Effector CD8-positive, alpha-beta T cell (primary cell): ENCODE measurements around the gene ASIC3.

Experiments used
- DNase-seq: peaks from one replicate; lab custom pipeline; 2025; lab: John Stamatoyannopoulos, UW

Gene ASIC3

DNA sequence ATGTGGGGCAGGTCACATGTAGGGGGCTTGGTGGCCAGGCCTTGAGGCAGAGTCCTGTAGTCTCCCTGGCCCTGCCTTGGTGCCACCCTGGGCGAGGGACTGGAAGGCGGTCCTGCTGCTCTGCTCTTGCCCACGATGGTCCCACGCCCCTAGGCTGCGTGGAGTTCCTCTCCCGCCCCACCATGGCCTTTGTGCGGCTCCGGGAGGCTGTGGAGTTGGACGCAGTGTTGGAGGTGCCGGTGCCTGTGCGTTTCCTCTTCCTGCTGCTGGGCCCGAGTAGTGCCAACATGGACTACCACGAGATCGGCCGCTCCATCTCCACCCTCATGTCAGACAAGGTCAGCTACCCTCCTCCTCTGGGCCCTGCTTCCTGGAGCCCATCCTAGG lies 22.2 kb downstream of the ASIC3 start:
- DNase-seq: no peak

DNA sequence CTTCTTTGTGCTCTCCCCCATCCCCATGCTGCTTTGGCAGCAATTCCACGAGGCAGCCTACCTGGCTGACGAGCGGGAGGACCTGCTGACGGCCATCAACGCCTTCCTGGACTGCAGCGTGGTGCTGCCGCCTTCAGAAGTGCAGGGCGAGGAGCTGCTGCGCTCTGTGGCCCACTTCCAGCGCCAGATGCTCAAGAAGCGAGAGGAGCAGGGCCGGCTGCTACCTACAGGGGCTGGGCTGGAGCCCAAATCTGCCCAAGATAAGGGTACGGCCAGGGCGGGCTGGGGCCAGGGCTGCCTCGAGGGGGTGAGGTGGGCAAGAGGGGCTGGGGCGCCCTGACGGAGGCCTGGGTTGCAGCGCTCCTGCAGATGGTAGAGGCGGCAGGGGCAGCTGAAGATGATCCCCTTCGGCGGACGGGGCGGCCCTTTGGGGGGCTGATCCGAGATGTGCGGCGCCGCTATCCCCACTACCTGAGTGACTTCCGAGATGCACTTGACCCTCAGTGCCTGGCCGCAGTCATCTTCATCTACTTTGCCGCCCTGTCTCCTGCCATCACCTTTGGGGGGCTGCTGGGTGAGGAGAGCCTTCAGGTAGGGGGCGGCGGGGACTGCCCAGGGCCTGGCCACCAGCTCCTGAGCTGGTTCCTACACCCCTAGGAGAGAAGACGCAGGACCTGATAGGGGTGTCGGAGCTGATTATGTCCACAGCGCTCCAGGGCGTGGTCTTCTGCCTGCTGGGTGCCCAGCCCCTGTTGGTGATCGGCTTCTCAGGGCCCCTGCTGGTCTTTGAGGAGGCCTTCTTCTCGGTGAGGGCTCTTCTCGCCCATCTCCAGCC lies 22.9 kb downstream of the ASIC3 start:
- DNase-seq: no peak

DNA sequence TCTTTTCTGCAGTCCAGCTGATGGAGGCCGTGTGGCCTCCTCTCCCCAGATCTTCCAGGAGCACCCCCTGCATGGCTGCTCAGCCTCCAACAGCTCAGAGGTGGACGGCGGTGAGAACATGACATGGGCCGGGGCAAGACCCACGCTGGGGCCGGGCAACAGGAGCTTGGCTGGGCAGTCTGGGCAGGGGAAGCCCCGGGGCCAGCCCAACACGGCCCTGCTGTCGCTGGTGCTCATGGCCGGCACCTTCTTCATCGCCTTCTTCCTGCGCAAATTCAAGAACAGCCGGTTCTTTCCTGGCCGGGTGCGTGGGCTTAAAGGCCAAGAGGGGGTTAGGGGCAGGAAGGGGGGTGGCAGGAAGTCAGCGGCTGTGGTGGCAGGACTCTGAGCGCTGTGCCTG lies 25.7 kb downstream of the ASIC3 start:
- DNase-seq: no peak

DNA sequence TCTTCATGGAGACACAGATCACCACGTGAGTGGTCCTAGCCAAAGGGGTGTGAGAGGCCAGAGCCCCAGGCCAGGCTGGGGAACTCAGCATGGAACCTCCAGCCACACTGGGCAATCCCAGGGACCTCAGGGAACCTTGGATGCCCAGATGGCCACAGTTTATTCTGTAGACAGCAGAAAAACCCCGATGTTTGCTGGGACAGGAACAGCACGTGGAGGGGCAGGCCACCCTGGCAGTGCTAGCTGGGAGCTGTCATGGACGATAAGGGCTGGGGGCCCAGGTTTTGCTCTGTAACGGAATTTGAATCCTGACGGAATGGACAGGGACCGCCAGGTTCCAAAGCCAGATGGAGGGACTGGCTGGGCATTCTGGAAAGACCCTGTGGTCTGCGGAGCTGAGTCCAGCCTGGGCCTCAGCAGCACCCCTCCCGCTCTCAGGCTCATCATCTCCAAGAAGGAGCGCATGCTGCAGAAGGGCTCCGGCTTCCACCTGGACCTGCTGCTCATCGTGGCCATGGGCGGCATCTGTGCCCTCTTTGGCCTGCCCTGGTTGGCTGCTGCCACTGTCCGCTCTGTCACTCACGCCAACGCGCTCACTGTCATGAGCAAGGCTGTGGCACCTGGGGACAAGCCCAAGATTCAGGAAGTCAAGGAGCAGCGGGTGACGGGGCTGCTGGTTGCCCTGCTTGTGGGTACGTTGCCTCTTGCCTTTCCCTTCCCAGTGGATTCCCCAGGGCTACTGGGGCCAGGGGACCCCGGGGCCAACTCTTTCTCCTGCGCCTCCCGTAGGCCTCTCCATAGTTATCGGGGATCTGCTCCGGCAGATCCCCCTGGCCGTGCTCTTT lies 26.7 kb downstream of the ASIC3 start:
- DNase-seq: no peak

DNA sequence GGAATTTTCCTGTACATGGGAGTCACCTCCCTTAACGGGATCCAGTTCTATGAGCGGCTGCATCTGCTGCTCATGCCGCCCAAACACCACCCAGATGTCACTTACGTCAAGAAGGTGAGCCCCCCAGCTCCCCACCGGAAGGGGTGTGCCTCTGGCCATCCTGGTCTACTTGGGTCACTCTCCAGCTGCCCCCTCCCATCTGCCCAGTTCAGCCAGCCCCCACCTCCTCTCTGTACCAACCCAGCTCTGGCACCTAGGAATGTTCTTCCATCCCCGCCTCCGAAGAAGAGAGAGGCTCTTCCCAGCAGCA lies 27.3 kb downstream of the ASIC3 start:
- no peak for DNase-seq

DNA sequence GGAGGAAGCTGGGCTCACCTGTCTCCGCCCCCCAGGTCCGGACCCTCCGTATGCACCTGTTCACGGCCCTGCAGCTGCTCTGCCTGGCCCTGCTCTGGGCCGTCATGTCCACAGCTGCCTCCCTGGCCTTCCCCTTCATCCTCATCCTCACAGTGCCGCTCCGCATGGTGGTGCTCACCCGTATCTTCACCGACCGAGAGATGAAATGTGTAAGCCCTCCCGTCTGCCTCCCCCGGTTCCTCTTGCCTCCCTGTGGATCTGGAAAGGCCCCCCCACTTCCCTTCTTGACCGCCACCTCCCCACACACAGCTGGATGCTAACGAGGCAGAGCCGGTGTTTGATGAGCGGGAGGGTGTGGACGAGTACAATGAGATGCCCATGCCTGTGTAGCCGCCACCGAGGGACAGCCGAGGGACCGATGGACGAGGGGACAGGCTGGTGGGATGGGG lies 27.7 kb downstream of the ASIC3 start:
- no peak for DNase-seq

DNA sequence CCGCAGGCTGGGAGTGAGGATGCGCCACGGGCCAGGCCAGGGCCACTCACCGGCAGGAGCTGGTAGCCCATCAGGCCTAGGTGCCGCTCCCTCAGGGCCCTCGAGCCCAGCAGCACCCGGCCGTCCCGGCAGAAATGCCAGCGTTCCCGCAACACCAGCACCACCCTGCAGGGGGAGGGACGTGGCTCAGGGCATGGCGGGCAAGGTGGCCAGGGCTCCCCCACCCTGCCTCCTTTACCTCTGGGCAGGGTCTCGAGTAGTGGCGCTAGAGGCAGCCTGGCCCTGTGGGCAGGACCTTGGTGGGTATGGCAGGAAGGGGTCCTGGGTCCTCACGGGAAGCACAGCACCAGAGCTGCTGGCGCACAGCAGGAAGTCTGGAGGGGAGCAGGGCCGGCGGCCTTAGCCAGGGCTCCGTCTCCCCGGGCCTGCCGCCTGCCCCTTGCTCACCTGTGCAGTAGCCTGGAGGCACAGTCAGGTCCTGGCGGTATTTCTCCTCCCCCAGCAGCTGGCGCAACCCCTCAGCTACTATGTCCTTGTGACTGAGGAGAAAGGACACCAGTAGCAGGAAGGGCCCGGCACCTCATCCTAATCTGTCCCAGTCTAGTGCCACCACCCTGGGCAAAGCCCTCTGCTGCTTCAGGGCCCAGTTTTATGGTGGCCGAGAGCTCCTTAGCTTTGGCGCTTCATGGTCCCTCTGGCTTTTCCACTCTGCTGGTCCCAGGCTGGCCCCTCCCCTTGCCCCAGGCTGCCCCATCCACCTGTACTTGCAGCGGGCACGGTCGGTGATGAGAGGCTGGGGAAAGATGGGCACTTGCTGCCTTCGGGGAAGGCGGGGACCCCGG lies 28.8 kb downstream of the ASIC3 start:
- no peak for DNase-seq

DNA sequence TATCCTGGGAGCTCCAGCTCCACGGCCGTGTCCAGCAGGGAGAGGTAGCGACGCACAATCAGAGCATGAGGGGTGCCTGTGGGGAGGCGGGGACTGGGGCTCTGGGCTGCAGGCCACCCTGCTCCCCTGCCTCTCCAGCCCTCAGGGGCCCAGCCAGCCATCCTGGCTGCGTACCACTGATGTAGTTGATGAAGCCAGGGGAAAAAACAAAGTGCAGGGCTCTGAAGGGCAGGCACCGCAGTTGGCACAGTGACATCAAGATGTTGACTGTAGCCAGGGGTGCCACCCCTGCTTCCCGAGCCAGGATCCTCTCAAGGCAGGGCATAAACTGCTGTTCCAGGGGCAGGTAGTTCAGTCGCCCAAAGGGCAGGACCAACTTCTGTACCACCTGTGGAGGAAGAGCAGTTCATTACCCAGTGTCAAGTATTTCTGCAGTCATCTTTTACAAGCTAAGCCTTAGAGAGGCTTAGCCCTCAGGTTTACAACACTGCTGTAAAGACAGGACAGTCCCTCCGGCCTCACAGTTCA lies 29.4 kb downstream of the ASIC3 start:
- DNase-seq: no peak

DNA sequence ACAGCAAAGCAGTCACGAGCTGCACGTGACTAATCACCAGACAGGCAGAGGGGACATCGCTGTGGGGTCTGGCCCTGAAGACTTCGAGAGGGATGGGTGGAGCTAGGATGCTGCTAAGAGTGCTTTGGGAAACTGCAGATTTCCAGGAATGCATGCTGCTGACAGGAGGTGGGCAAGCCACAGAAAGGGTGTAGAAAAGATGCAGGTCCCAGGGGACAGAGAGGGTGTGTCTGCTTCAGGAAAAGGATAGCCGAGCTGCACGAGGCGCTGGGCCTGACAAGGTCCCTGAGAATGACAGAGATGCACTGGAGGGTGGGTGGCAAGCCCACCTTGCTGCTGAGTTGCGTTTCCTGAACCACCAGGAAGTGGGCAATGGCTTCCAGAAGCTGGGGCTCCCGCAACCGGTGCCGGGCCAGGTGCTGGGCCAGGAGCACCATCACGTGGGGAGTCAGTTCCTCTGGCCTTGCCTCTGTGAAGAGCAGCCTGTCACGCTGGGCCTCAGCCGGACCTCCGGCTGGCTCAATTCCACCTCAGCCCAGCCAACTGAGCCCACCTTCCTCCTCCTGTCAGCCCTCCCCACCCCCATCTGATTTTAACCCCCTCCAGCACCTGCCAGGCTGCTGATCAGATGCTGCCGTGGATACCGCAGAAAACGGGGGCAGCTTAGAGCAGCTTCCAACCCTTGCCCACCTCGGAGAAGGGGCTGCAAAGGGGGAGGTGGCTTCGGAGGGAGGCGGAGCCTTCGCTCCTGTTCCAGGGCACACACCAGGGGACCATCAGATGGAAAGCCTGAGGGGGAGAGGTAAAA lies 30.1 kb downstream of the ASIC3 start:
- DNase-seq: no peak

DNA sequence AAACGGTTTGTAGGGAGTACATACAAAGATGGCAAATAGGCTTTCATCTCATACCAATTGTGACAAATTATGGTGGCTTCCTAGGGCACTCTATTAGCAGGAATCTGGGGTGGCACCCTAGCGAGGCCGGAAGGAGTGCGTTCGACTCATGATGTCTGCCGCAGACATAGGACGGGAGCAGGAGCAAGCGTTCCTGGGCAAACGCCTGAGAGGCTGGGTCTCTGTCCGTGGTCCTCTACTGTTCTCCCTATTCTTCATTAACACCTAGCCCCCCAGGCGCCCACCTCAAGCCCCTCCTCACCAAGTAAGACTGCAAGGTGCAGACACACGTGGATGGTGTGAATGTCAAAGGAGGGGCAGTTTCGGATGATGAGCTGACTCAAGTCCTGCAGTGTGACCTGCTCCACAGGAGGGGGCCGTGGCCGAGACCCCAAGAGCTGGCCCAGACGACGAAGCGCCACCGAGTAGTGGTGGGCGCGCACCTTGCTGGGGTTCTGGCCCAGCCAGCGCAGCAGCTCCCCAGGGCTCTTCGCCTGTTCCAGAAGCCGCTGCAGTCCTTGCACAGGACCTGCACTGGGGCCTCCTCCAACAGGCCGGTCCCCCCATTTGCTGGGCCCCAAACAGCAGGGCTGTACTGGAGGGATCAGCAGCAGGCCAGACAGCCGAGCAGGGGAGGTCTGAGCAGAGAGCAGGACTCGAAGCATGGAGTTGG lies 31.0 kb downstream of the ASIC3 start:
- no peak for DNase-seq

DNA sequence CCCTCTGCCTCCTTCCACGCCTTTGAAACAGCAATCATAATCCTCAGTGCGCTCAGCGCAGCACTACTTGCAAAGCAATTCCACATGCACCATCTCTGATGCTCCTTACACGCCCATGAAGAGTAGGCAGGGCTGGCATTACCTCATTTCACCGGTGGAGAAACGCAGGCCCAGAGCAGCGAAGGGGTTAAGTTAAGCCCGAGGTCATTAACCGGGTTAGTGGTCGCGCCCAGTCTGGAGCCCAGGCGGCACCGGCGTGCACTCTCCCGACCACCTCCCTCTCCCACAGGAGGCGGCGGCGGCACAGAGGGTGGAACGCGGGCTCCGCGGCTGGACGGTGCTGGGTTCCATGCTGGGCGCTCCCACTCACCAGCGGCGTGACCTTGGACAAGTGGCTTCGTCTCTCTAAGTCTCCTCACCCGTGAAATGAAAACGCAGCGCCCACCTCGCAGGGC lies 31.8 kb downstream of the ASIC3 start:
- no peak for DNase-seq

DNA sequence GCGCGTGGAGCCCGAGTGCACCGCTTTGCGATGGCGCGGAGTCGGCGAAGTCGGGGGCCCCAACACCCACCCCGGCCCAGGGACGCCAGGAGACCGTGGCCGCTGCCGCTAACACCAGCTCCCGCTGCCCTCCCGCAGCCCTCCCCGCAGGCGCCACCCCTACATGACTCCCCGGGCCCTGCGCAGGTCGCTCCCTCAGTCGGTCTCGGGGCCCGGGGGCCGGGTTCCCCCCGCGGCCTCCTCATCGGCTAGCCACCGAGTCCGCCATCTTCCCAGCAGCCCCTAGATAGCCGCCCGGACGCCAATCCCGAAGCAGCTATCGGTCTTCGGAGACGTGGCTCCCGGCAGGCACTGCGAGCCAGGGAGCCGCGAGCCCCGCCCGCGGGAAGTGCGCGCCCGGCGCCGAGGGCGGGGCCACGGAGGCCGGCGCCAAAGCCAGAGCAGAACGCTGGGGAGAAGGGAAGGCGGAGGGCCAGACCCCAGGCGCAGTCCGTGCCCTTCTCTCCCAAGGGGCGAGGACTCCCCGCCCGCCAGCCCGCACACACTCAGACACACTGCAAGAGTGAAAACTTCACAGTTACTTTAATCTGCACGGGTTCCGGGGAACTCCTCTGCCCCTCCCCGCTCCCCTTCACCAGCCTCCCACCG lies 32.3 kb downstream of the ASIC3 start, which contains the start of gene FASTK:
Gene FASTK, minus strand, starts transcription at position 288 of the 648 bp plus-strand sequence. Its CDS starts 43 bp downstream, at position 245.
- DNase-seq: peak; percentile 78

DNA sequence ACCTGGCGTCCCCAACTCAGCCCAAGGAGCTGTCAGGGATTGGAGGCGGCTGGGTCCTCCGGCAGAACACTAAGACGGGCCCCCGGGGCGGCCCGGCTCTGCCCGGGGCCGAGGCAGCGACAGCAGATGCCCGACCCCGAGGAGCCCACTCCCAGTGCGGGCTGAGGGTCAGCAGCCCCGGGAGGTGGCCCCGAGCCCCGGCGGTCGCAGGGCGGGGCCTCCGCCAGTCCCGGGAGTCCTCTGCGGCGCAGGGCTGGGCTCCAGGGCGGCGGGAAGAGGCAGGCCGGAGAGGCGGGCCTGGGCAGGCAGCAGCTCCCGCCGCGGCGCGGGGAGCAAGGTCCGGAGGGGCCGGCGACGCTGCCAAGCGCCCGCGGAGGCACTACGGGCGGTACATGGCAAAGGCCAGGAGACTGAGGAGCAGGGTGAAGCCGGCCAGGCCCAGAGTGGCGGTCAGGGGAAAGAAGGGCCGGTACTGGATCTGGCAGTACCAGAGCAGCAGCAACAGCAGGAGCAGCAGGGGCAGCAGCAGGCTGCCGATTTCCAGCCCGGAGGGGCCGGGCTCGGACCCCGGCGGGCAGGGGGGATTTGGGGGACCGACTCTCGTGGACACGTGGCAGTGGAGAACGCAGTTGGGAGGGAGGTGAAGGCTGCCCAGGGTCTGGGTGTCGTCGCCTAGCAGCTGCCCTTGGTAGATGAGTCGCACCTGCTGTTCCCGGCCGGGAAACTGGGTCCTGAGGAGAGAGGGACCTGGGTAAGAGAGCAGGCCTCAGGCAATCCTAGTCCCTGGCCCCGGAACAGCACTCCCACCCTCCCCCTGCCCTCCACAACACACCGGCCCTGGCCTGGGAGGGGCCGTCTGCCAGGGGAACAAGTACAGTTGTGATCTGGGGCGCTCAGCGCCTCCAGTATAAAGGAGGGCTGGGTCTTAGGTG lies 33.1 kb downstream of the ASIC3 start:
- DNase-seq: no peak

DNA sequence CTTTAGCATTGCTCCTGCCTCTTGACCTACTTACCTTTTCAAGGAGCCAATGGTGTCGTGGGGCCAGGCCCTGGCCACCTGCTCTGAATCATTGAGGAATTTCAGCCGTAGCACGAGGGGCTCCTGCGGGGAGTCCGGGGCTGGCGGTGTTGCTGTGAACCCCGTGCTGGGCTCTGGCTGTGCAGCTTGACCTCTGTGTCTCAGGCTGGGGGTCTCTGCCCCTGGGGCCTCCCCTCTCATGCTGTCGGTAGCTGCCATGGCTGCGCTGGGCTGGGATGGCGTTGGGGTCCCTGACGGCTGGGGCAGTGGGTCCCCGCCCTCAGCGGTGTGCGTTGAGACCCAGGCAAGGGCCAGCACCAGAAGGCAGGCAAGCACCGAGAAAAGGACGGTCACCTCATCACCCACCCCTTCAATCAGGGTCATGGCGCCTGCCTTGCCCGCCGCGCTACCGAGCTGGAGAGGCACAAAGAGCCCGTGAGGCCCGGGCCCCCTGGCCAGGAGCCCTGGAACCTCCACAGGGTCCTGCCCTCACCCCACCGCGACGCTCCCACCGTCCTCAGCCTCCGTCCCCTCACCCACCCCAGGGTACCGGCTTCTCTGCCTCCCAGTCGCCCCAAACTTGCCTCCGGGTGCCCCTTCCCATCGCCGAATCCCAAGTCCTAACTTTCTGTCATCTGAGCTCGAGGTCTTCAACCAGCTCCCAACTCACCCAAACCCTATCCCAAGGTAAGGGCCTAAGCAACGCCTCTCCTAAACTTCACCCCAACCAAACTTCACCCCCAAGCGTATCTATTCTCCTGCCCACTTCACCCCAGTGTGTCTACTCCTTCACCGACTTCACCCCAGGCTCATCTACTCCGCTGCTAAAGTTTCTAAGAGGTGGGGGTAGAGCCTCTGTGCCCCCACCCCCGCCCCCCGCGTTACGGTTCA lies 34.1 kb downstream of the ASIC3 start:
- no peak for DNase-seq

DNA sequence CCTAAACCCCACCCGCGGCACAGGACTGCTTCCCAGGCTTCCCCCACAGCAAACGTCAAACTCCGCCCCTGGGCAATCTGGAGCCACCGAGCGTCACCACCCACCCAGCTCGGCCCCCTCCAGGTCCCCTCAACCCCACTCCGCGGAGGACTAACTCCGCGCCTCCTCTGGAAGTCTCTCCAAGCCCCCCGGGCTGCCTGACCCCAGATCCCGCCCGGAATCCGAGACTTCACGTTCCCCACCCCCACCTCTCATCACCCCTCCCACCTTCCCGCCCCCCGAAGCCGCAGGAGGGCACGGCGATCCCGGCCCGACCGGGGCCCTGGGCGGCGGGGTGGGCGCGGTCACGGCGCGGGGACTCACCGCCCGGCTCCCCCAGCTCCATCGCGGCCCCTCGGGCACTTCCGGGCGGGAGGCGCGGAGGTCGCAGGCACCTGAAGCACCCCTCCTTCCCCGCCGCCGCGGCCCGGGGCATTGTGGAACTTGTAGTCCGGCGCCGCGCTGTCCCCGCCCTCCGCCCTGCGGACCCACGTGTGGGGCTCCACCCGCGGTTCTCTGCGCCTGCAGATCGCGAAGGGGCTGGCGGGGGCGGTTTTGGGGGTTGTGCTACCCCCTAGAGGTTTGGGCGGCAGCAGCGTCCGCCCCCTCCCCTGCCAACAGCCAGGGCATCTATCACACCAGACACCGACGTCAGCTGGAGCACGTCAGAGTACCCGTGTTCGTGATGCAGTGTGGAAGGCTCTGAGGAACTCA lies 34.9 kb downstream of the ASIC3 start, which contains the start of gene TMUB1:
Gene TMUB1, minus strand, starts transcription at position 423 of the 753 bp plus-strand sequence. CDS start 930 bp downstream, outside the sequence.
- peak; percentile 82 for DNase-seq

DNA sequence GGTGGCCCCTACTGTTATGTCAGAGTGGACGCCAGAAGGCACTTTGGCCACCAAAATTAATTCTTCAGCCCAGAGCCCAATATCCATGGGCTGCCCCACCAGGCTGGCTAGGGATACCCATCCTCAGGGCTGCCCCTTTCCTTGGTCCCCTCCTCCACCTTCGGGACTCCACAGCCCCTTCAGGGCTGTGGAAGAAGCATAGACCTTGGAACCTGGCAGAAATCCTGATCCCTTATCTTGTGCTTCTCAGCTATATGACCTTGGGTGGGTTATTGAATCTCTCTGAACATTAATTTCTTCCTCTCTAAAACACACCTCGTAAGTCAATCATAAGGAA lies 35.5 kb downstream of the ASIC3 start:
- no peak for DNase-seq

DNA sequence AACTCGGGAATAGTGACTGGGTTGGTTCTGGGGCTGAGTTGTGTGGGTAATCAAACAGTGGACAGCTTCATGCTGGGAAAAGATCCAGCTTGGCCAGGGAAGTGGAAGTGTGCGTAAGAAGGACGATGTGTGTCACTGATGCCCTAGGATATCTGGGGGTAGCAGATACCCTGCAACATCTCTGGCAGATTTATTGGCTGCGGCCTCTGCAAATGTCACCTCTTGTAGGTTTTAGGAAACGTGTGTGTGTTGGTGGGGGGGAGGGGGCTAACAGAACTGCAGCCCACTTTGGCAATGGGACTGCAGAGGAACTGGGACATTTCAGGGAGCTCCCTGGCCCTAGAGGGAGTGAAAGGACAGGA lies 37.0 kb downstream of the ASIC3 start:
- DNase-seq: no peak
